Right lobe of liver (tissue), 6 donors: ENCODE measurements around the gene ATP6V0E1. TPM values are rescaled to one million over a fixed set of nuclear protein-coding genes. Genes with fewer than 3 reads are reported as not detected.

Experiments
- ATAC-seq, 4 donors: fragments of 200-7000 bp; cut with Tn5 transposase; one replicate each; pipeline ENCODE4 v1.9.1; 2020; ENCODE audit warnings: mild to moderate bottlenecking in 4 of 4, moderate library complexity in 4 of 4
- DNase-seq, 3 donors: peaks; one replicate each; pipeline ENCODE4 v3.0.0-alpha.2; 2020
- H3K27ac ChIP-seq, 3 donors: fragments of 200-600 bp; one replicate each; pipeline ENCODE4 v1.8.0; 2022
- H3K27me3 ChIP-seq, 2 donors: fragments of 200-600 bp; one replicate each; pipeline ENCODE4 v1.8.0; 2022
- H3K36me3 ChIP-seq, 4 donors: fragments of 200-600 bp; sonication (generic) in 1 of 4; one replicate each; pipeline versions ENCODE4 v1.5.1 to v1.8.0; 2017 to 2022; ENCODE audit warnings: control low read depth in 1 of 4
- H3K4me1 ChIP-seq, 4 donors: fragments of 200-600 bp; sonication (generic) in 1 of 4; one replicate each; pipeline versions ENCODE4 v1.5.1 to v1.8.0; 2017 to 2022; ENCODE audit warnings: control low read depth in 1 of 4
- H3K4me3 ChIP-seq, 3 donors: fragments of 200-600 bp; one replicate each; pipeline ENCODE4 v1.8.0; 2022
- H3K9me3 ChIP-seq, 4 donors: fragments of 200-600 bp; sonication (generic) in 1 of 4; one replicate each; pipeline versions ENCODE4 v1.5.1 to v1.8.0; 2017 to 2022; ENCODE audit warnings: control low read depth in 1 of 4
- POLR2A ChIP-seq: fragments of 450-650 bp; IDR thresholded peaks from one replicate; pipeline ENCODE4 v1.6.1; 2017; ENCODE audit warnings: antibody characterized with exemption, mild to moderate bottlenecking
- WGBS: methylation state at CpG from one replicate; pipeline ENCODE4 v1.1.6; 2018; ENCODE audit warnings: low coverage, low lambda C conversion rate; ENCODE audit not compliant: insufficient coverage; ENCODE audit errors: missing lambda C conversion rate; 5-methylcytosine and 5-hydroxymethylcytosine counted together
- intact Hi-C, 2 donors: fragments of 100-400 bp; cut with DNase I; formaldehyde crosslinking; loops; one replicate each; pipeline versions ENCODE4 v1.11.2 to v1.14.1; 2022
- total RNA-seq, 6 experiments: library from RNA; depleted of rRNA in 2 of 6; stranded (reverse); fragments of >200 nt in 2 of 6; fragmentation: NEBNext Ultra II Directional in 3 of 6; extraction: Animal tissue kit (Norgen Biotek cat#: 25700) in 3 of 6; gene quantifications; one replicate each; pipeline versions ENCODE4 v1.1.0 to v1.2.4, GENCODE V29; 2016 to 2023
- TF ChIP-seq, protein P1 (sequence below), 4 donors: fragments of 200-600 bp in 3 of 4; fragments of 450-650 bp in 1 of 4; IDR thresholded peaks; one replicate each; pipeline versions ENCODE4 v1.5.1 to v1.8.0; 2016 to 2022; ENCODE audit warnings: antibody characterized with exemption in 4 of 4, mild to moderate bottlenecking in 2 of 4
- donor health status: DM: no; HTN: yes; CAD: no.
- donor health status: DM: no; HTN: no; CAD: no.
- donor health status: DM: no; HTN: no; CAD: no.
- donor health status: DM: no; HTN: yes; CAD: no.
- donor health status: DM: no; HTN: yes; CAD: no.

The ATP6V0E1 gene
- total RNA-seq, 6 experiments from 2014 or later, result 83.1 to 202 (median 116) TPM

DNA sequence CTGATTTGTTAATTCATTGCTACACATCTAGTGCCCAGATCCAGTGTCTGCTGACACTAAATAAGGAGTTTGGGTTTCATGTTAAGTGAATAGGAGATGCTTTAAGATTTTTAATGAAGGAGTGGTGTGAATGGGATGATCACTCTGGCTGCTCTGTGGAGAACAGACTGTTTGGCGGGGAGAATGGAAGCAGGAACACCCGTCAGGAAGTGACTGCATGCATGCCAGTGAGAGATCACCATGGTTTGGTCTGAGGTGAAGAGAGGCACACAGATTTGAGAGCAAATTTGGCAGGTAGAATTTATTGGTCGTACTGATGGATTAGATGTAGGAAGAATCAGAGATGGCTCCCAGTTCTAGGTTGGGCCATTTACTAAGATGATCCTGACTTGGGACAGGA lies 19.8 kb downstream of the ATP6V0E1 start:
- ATAC-seq, result no peak
- H3K4me1 ChIP-seq, result peaks cover 0 to 16% (median 0%) of the 10 kb centered on the region in 4 donors

DNA sequence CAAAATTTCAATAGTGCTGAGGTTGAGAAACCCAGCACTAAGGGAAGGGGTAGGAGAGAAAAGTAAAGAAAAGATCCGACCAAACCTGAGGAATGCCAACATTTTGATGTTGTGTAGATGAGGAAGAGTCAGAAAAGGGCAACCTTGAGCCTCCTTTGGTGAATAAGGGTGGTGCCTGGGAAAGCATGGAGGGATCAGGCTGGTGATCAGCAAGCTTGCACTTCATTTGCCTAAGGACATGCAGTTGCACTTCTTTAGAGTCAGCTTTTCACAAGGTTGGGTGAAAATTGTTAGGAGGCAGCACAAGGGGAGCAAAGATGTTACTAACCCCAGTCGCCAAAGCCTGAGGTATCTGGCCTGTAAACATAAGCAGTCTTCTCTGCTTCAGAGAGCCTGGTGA lies 20.4 kb downstream of the ATP6V0E1 start:
- H3K4me3 ChIP-seq, result no peak overlapping the region
- peaks cover 0 to 15% (median 0%) of the 10 kb centered on the region in 4 donors for H3K4me1 ChIP-seq
- H3K27me3 ChIP-seq, result no peaks in the 10 kb centered on the region
- no peaks in the 10 kb centered on the region for H3K36me3 ChIP-seq
- DNase-seq, result no peak
- H3K9me3 ChIP-seq, result no peaks in the 10 kb centered on the region
- TF ChIP-seq, protein P1, sequence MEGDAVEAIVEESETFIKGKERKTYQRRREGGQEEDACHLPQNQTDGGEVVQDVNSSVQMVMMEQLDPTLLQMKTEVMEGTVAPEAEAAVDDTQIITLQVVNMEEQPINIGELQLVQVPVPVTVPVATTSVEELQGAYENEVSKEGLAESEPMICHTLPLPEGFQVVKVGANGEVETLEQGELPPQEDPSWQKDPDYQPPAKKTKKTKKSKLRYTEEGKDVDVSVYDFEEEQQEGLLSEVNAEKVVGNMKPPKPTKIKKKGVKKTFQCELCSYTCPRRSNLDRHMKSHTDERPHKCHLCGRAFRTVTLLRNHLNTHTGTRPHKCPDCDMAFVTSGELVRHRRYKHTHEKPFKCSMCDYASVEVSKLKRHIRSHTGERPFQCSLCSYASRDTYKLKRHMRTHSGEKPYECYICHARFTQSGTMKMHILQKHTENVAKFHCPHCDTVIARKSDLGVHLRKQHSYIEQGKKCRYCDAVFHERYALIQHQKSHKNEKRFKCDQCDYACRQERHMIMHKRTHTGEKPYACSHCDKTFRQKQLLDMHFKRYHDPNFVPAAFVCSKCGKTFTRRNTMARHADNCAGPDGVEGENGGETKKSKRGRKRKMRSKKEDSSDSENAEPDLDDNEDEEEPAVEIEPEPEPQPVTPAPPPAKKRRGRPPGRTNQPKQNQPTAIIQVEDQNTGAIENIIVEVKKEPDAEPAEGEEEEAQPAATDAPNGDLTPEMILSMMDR (IDR thresholded peaks at IDR 0.05), result no peak
- no peak for TF ChIP-seq POLR2A
- ATAC-seq, result no peak
- H3K27ac ChIP-seq, result no peak overlapping the region
- WGBS, result 78% methylated on average over 2 of the region's 2 CpGs
- intact Hi-C loops, result no loop called here

More for the DNA sequence above, 19.8 kb downstream of the ATP6V0E1 start:
- H3K27me3 ChIP-seq, result no peaks in the 10 kb centered on the region
- WGBS, result 75% methylated on average over 3 of the region's 3 CpGs
- H3K4me3 ChIP-seq, result no peak overlapping the region
- DNase-seq, result no peak
- TF ChIP-seq, protein P1 (IDR thresholded peaks at IDR 0.05), result no peak
- no peaks in the 10 kb centered on the region for H3K36me3 ChIP-seq
- intact Hi-C loops, result no loop called here
- no peak overlapping the region for H3K27ac ChIP-seq
- no peaks in the 10 kb centered on the region for H3K9me3 ChIP-seq

DNA sequence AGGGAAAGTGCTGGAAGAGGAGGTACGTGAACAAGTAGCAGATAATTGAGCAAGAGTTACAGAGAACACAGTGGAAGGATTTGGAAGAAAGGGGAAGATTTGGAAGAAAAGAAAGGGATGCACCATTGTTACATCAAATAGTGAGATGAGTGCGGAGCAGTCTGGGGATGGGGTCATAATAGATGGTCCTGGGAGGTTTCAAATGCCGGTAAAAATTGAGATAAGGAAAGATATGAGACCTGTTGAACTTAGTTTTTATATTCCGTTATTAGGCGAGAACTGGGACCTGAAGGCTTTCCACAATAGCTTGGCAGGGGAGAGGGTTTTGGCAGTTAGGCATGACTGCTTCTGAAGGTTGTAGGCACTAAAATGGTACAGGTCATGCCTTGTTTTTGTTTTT lies 20.9 kb downstream of the ATP6V0E1 start:
- Histone ChIP-seq H3K27me3 (no peaks in the 10 kb centered on the region), H3K36me3 (no peaks in the 10 kb centered on the region)

DNA sequence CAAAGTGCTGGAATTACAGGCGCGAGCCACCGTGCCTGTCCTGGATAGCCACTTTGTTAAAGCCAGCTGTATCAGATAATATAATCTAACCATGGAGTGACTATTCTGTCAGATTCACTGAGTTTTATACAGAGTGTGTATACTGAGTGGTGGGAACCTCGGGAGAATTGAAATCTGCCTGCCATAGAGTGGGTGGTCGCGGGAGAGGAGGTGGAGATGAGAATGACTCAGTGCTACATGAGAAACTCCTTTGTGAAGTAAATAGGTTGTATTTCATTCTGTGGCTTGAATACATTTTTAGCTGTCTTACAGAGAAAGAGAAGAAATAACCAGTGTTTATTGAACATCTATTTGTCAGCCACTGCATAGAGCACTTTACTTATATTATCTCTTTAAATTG lies 26.4 kb downstream of the ATP6V0E1 start:
- Histone ChIP-seq H3K27me3 (no peaks in the 10 kb centered on the region), H3K36me3 (no peaks in the 10 kb centered on the region), H3K27ac (no peak overlapping the region), H3K4me3 (no peak overlapping the region), H3K4me1 (peaks cover 0 to 36% (median 7%) of the 10 kb centered on the region in 4 donors), H3K9me3 (no peaks in the 10 kb centered on the region)
- intact Hi-C loops, result no loop called here
- TF ChIP-seq POLR2A, result no peak
- TF ChIP-seq, protein P1 (IDR thresholded peaks at IDR 0.05), result no peak
- WGBS, result 78% methylated on average over 4 of the region's 6 CpGs
- DNase-seq (no peak), ATAC-seq (no peak)

More for the DNA sequence above, 20.9 kb downstream of the ATP6V0E1 start:
- intact Hi-C loops, result no loop called here
- Histone ChIP-seq H3K9me3 (no peaks in the 10 kb centered on the region), H3K4me3 (no peak overlapping the region), H3K27ac (no peak overlapping the region), H3K4me1 (peaks cover 0 to 10% (median 0%) of the 10 kb centered on the region in 4 donors)
- DNase-seq (no peak), ATAC-seq (no peak)
- TF ChIP-seq, protein P1 (IDR thresholded peaks at IDR 0.05), result no peak
- no peak for TF ChIP-seq POLR2A
- 86% methylated on average over 5 of the region's 5 CpGs for WGBS
